GM20000 (cell line): Measurements from ENCODE around the gene DNAJC8.
A peak's percentile ranks its signal among the peaks of the same experiment; 100 is the strongest.

Experiments
- DNase-seq: peaks from one replicate; pipeline ENCODE4 v3.0.0; 2012; ENCODE audit warnings: low spot score
- TF ChIP-seq, protein P1 (sequence below): IDR thresholded peaks from 2 replicates; pipeline ENCODE4 v1.5.1; 2012; ENCODE audit warnings: mild to moderate bottlenecking, control low read depth; ENCODE audit errors: extremely low read depth, missing control alignments

DNAJC8 gene

DNA sequence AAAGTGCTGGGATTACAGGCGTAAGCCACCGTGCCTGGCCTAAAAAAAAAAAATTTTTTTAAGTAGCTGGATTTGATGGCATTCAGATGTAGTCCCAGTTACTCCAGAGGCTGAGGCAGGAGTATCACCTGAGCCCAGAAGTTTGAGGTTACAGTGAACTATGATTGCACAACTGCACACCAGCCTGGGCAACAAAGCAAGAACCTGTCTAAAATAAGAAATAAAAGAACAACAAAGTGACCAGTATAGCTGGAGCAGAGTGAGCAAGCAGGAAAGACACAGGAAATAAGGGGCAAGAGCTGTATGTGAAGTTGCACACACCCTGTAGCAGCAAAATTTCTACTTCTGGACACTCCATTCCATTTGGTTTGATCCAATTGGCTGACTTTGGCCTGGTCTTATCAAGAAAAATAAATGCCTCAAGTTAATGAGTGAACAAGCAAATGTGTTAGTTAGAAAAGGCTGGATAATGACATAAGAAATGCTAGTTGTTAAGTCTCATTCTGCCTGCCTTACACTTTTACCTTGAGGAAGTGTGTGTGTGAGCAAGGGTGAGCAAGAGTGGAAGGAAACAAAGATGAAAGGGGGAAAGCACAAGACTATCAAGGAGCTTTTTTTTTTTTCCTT is 11.0 kb upstream of the DNAJC8 start:
- no peak for DNase-seq
- TF ChIP-seq, protein P1, sequence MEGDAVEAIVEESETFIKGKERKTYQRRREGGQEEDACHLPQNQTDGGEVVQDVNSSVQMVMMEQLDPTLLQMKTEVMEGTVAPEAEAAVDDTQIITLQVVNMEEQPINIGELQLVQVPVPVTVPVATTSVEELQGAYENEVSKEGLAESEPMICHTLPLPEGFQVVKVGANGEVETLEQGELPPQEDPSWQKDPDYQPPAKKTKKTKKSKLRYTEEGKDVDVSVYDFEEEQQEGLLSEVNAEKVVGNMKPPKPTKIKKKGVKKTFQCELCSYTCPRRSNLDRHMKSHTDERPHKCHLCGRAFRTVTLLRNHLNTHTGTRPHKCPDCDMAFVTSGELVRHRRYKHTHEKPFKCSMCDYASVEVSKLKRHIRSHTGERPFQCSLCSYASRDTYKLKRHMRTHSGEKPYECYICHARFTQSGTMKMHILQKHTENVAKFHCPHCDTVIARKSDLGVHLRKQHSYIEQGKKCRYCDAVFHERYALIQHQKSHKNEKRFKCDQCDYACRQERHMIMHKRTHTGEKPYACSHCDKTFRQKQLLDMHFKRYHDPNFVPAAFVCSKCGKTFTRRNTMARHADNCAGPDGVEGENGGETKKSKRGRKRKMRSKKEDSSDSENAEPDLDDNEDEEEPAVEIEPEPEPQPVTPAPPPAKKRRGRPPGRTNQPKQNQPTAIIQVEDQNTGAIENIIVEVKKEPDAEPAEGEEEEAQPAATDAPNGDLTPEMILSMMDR = no peak

DNA sequence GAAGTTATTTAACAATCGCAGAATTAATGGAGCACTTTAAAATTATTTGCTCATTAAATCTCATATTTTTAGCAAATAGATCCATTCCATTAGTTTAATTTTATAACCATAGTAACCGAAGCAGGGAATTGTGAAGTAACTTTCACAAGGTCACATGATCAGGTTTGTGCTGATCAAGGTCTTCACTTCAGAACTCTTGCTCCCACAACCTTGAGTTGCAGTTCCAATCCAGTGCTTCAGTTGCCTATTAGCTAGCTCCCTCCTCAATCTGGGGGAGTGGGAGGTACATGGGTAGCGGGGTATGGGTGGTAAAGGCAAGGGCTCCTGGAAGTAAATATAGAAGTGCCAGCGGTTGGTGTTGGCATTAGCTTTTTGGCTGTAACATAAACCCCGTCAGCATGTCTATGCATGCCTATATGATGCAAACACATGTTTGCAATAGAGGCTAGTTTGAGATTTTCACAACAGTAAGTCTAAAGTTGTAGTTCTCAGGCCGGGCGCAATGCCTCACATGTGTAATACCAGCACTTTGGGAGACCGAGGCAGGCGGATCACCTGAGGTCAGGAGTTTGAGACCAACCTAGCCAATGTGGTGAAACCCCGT is 8.9 kb upstream of the DNAJC8 start:
- no peak for DNase-seq
- TF ChIP-seq, protein P1 = no peak

DNA sequence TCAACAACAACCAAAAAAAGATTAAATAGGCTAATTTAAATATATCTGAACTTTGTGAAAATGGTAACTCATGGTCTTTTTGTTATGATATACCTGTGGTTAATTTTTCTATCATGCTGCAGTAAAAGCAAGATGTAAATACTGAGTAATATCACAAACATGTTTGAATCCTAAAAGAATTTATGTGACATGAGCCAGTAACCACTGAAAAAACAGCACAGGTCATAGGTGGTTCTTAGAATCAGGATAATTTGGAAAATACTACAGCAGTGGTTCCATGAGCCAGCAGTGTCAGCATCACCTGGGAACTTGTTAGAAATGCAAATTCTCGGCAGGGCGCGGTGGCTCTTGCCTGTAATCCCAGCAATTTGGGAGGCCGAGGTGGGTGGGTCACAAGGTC is 7.2 kb upstream of the DNAJC8 start:
- TF ChIP-seq, protein P1 = no peak
- DNase-seq = no peak

DNA sequence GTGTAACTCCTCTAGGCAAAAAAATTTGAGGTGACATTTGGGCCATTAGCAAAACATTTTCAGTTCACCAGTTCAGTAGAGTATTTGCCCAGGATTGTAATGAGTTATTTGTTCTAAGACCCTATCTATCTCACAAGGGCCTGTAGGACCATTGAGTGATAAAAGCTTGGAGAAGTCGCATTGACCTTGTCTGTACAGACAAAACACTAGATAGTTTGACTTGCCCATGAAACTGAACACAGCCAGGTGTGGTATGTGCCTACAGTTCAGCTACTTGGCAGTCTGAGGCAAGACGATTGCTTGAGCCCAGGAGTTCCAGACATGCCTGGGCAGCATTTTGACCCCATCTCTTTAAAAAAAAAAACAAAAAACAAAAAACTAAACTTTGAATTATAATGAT is 6.2 kb upstream of the DNAJC8 start:
- no peak for DNase-seq
- TF ChIP-seq, protein P1 = no peak

DNA sequence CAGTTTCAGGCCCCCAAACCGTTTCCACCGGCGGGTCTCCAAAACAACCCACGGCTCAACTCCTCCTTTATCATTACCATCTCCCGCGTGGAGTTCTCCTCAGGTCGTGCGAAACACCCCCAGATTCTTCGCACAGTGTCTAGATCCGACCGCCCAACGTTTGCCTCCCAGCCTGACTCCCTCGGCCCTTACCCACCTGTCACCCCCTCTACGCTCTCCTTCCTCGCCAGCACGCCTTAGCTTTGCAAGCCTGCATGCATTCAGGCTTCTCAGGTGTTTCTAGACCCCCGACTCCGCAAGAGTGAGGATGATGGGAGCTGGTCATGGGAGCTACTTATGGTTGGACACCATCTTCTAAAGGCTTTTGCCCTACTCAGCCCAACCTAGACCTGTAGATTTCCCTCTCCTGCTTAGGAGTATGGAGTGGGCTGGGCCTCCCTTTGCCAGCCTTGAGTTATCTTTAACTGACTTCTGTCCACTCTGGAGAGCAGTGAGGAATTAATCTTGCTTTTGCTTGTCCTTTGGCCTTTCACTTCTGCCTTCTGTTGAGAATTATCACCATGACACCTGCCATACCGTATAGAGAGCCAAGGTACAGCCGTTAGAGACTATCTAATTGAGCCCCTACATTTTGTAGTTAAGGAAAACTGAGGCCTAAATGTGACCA is 4.0 kb upstream of the DNAJC8 start:
- no peak for DNase-seq

DNA sequence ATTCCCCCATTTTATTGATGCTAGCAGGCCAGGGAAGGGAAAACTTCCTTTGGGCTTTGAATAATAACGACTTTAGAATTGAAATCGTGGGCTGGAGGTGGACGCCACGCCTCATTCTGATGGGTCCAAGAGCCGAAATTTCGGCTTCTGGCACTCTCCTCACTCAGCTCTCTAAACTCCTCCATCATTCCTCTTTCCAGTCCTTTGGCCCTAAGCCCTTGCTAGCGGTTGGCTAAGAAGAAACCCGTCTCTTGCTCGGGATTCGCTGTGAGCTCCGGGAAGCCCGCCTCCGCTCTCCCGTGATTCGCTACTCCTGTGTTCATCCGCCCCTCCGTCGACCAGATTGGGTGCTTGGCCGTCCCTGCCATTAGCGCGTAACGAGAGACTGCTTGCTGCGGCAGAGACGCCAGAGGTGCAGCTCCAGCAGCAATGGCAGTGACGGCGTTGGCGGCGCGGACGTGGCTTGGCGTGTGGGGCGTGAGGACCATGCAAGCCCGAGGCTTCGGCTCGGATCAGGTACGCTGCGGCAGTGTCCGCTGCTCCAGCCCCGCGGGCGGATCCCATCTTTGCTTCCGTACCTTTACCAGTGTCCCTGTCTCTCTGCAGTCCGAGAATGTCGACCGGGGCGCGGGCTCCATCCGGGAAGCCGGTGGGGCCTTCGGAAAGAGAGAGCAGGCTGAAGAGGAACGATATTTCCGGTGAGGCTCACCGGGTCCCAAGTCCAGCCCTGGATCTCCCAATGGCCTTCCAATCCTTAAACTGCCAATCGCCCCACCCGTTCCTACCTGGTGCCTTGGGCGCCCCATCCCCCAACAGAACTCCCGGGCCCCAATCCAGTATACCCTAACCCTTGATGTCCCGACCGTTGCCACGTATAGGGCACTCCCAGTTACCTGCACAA is 3.2 kb upstream of the DNAJC8 start, which contains the start of gene ATP5IF1:
Gene ATP5IF1, plus strand, starts transcription at position 370 of the 901 bp plus-strand sequence. Its CDS starts 60 bp downstream, at position 430.
- peak; percentile 93 for DNase-seq
- TF ChIP-seq, protein P1 = no peak

More for the DNA sequence above, 4.0 kb upstream of the DNAJC8 start:
- TF ChIP-seq, protein P1 = no peak
